ENCODE results near the gene PADI1. TPM values are rescaled to one million over a fixed set of nuclear protein-coding genes. Genes with fewer than 3 reads are reported as not detected.

PADI1 gene
- polyA plus RNA-seq, 1 donor from 2014 or later, result 0.66 TPM

DNA sequence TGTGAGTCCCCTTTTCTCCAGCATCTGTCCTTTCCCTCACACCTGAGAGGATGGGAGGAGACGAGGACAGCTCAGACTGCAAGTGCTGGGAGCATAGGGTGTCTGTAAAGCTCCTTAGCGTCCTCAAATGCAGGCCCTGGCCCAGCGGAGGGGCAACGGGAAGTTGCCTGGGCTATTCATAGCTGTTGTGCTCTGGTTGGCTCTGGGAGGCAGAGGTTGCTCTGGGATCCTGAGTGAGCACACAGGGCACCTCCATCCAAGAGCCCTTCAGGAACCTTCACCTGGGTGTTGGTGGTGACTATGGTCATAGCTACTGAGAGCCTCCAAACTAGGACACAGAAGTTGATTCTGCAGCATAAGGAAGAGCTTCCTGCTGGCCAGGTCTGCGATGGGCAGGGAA lies 2.6 kb downstream of the PADI1 start:
- no peaks in the 10 kb centered on the region for H3K27me3 ChIP-seq (ENCODE audit: insufficient read depth, low read depth, low read length)
- TF ChIP-seq RAD21 (conservative IDR thresholded peaks at IDR 0.05) (no peak), TAF1 (IDR thresholded peaks at IDR 0.05; ENCODE audit: low read depth) (no peak), SMC3 (conservative IDR thresholded peaks at IDR 0.05; ENCODE audit: poor library complexity) (no peak), EZH2 (IDR thresholded peaks at IDR 0.05; ENCODE audit: borderline replicate concordance, insufficient read depth, low read length, poor library complexity, severe bottlenecking) (no peak), POLR2AphosphoS5 (IDR thresholded peaks at IDR 0.05) (no peak), REST (IDR thresholded peaks at IDR 0.05; ENCODE audit: borderline replicate concordance) (no peak), EP300 (conservative IDR thresholded peaks at IDR 0.05; ENCODE audit: poor library complexity, severe bottlenecking) (no peak), MXI1 (conservative IDR thresholded peaks at IDR 0.05; ENCODE audit: poor library complexity, severe bottlenecking) (no peak)
- TF ChIP-seq, protein P1, sequence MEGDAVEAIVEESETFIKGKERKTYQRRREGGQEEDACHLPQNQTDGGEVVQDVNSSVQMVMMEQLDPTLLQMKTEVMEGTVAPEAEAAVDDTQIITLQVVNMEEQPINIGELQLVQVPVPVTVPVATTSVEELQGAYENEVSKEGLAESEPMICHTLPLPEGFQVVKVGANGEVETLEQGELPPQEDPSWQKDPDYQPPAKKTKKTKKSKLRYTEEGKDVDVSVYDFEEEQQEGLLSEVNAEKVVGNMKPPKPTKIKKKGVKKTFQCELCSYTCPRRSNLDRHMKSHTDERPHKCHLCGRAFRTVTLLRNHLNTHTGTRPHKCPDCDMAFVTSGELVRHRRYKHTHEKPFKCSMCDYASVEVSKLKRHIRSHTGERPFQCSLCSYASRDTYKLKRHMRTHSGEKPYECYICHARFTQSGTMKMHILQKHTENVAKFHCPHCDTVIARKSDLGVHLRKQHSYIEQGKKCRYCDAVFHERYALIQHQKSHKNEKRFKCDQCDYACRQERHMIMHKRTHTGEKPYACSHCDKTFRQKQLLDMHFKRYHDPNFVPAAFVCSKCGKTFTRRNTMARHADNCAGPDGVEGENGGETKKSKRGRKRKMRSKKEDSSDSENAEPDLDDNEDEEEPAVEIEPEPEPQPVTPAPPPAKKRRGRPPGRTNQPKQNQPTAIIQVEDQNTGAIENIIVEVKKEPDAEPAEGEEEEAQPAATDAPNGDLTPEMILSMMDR (IDR thresholded peaks at IDR 0.05; ENCODE audit: poor library complexity, severe bottlenecking), result no peak
- no peak overlapping the region for H3K9ac ChIP-seq (ENCODE audit: low read length)
- no peak overlapping the region for H3K4me2 ChIP-seq (ENCODE audit: low read length)
- H3K9me3 ChIP-seq (ENCODE audit: low read length), result no peaks in the 10 kb centered on the region
- no peaks in the 10 kb centered on the region for H3K79me2 ChIP-seq (replicated peaks; ENCODE audit: insufficient read depth, low read length)
- H3K27ac ChIP-seq (ENCODE audit: low read length), result no peak overlapping the region
- no peaks in the 10 kb centered on the region for H3K9me2 ChIP-seq (ENCODE audit: insufficient read depth, low read length)
- no peaks in the 10 kb centered on the region for H3K36me3 ChIP-seq (ENCODE audit: insufficient read depth, low read length)
- no peaks in the 10 kb centered on the region for H3F3A ChIP-seq (ENCODE audit: insufficient read depth, low read length, poor library complexity, severe bottlenecking)
- no peak overlapping the region for H3K4me3 ChIP-seq (ENCODE audit: low read length)
- H2AFZ ChIP-seq (ENCODE audit: low read depth, low read length), result no peak overlapping the region
- no peaks in the 10 kb centered on the region for H4K20me1 ChIP-seq (ENCODE audit: insufficient read depth)

GRCh38 chr1:17207966-17208418 lies 3.1 kb downstream of the PADI1 start:
- no peaks in the 10 kb centered on the region for H3K36me3 ChIP-seq (ENCODE audit: insufficient read depth, low read length)
- no peaks in the 10 kb centered on the region for H3K9me3 ChIP-seq (ENCODE audit: low read length)
- no peaks in the 10 kb centered on the region for H3K9me2 ChIP-seq (ENCODE audit: insufficient read depth, low read length)
- no peak overlapping the region for H3K9ac ChIP-seq (ENCODE audit: low read length)
- no peaks in the 10 kb centered on the region for H3K27me3 ChIP-seq (ENCODE audit: insufficient read depth, low read depth, low read length)
- H3K27ac ChIP-seq (ENCODE audit: low read length), result no peak overlapping the region
- no peaks in the 10 kb centered on the region for H4K20me1 ChIP-seq (ENCODE audit: insufficient read depth)
- TF ChIP-seq EZH2 (IDR thresholded peaks at IDR 0.05; ENCODE audit: borderline replicate concordance, insufficient read depth, low read length, poor library complexity, severe bottlenecking) (no peak), REST (IDR thresholded peaks at IDR 0.05; ENCODE audit: borderline replicate concordance) (no peak), POLR2AphosphoS5 (IDR thresholded peaks at IDR 0.05) (no peak), RAD21 (conservative IDR thresholded peaks at IDR 0.05) (no peak), EP300 (conservative IDR thresholded peaks at IDR 0.05; ENCODE audit: poor library complexity, severe bottlenecking) (no peak), MXI1 (conservative IDR thresholded peaks at IDR 0.05; ENCODE audit: poor library complexity, severe bottlenecking) (no peak), SMC3 (conservative IDR thresholded peaks at IDR 0.05; ENCODE audit: poor library complexity) (no peak), TAF1 (IDR thresholded peaks at IDR 0.05; ENCODE audit: low read depth) (no peak)
- TF ChIP-seq, protein P1 (IDR thresholded peaks at IDR 0.05; ENCODE audit: poor library complexity, severe bottlenecking), result no peak
- H2AFZ ChIP-seq (ENCODE audit: low read depth, low read length), result no peak overlapping the region
- no peaks in the 10 kb centered on the region for H3F3A ChIP-seq (ENCODE audit: insufficient read depth, low read length, poor library complexity, severe bottlenecking)
- H3K4me2 ChIP-seq (ENCODE audit: low read length), result no peak overlapping the region
- H3K79me2 ChIP-seq (replicated peaks; ENCODE audit: insufficient read depth, low read length), result no peaks in the 10 kb centered on the region
- no peak overlapping the region for H3K4me3 ChIP-seq (ENCODE audit: low read length)

Data from neural cell (in vitro differentiated cells).